NCI-H1048 (cell line): ENCODE measurements around the gene CLIC5.
A peak's percentile ranks its signal among the peaks of the same experiment; 100 is the strongest.

Experiments
- DNase-seq: peaks from one replicate; lab custom pipeline; 2025; lab: John Stamatoyannopoulos, UW

Gene CLIC5

DNA sequence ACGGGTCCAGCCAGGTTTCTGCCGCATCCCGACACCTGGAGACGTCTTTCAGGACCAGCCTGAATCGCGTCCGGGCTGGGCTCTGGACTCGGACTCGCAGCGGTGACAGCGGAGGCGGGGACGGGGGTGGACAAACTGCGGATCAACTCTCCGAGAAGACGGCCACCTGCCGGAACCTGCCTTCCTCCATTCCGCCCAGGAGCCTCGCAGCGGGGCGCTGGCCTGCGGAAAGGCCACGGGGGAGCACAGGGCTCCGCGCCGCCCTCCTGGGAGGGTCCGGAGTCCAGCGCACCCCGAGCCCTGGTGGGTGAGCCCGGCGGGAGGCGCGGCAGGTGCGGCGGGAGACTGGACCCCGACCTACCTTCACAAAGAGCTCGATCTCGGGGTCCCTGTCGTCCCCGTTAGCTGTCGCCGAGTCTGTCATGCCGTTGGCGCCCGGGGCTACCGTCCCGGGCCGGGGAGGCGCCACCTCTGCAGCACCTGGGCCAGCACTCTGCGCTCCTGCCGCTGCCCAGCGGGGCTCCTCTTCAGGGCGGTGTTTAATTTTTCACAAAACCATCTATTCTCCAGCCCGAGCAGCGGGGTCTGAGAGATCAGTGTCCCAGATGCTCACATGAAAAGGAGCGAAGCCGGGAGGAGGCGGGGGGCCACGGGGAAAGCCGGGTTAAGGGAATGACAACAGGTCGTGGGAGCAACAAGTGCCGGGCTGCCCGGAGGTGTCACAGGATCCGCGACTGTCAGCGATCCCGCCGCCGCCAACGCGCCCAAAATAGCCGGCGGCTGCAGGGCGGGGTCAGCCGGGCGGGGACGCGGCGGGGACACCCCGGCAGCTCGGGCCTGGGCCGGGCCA, at the start of gene CLIC5:
Gene CLIC5, minus strand, starts transcription at position 742 of the 850 bp plus-strand sequence. Its CDS starts 318 bp downstream, at position 424.
- DNase-seq, result no peak

DNA sequence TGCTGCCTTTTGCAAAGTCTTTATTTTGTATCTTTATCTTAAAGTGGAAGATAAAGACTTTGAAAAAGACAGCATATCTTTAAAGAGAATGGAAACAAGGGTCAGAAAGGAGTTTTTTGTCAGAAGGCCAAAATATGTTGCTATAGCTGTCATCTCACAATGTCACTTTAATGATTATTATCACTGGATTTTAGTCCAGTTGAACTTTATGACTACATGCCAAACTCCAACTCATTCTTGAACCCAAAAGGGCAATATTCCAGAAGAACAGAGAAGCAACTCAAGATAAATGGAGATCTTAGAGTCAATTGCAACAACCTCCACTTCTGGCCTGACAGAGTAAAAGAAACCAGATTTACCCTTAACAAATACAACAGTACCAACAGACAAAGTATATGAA, 47.3 kb upstream of the CLIC5 start:
- DNase-seq, result no peak

DNA sequence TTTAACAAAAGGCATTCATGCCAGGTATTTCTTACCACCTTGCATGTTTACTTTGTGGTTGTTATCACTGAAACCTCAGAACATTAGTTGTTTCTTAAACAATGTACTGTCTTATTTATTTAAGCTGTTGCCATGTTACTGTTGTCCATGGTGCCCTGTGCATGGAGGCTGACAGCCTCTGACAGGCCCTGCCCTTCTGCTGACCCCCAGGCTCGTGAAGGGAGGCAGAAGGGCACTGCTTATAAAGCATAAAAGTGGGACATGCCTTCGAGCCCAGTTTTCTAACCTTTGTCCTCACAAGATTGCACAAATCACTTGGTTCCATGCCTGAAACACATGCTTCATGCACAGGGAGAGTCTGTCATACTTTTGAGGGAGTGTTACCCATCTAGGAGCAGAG, 46.7 kb upstream of the CLIC5 start:
- DNase-seq, result no peak

DNA sequence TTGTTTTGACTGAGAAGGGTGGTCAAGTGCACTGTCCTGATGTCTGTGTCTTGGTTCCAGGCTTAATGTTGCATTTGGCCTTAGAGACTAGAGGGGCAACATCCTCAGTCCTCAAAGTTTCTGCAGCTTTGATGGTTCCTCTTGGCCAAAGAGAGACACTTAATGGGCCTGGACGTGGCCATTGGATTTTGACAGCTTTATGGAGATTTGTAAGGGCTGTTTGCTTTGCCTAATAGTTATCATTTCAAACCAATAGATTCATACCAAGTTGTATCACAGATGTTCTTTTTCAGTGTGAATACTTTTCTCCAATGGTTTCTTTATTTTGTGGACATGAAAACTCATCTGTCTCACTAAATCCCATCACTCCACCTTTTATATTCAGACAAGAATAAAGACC, 45.8 kb upstream of the CLIC5 start:
- no peak for DNase-seq

DNA sequence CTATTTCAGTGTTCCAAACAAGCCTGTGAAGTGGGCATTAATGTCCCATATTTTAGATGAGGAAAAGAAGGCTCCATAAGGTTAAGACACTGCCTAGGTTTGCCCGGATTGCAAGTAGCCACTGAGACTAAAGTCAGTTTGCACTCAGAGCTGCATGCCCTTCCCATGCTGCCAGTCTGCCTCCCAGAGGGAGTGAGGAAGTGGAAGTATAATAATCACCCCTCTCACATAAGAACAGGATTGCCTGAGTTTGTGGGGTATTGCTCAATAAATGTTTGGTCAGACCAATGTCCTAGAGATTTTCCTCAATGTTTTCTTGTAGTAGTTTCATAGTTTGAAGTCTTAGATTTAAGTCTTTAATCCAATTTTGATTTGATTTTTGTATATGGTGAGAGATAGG, 43.9 kb upstream of the CLIC5 start:
- DNase-seq, result no peak

DNA sequence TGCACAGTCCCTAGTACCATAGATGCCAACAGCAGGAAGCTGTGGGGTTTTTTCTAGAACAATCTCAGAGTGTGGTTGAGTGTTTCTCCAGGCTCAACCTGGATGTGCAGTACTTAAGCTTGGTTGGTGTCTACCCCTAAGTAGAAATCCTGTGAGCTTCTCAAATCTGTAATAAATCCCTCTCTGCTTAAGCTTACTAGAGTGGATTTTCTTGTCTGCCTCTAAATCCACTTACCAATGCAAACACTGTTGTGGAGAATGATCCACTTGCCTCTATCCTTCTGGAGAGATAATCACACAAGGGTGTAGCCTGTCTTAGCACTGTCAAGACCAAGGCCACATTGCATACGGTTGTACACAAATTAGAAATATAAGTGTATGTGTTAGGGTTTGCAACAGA, 43.3 kb upstream of the CLIC5 start:
- DNase-seq, result no peak

DNA sequence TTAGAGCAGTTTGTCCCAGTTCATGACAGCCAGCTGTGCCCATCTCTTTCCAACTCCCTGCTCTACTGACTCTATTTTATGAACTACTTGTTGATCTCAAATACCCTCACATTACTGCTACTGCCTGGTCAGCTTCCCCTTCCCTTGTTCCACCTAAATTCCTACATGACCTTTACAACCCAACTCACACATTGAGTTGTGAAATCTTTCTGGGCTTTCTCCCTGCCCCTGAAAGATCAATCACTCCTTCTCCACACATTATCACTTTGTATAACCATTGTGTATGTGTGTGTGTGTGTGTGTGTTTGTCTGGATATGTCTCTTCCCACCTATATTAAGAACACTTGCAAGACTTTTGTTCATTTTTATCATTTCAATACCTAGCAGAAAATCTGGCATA, 42.1 kb upstream of the CLIC5 start:
- no peak for DNase-seq

DNA sequence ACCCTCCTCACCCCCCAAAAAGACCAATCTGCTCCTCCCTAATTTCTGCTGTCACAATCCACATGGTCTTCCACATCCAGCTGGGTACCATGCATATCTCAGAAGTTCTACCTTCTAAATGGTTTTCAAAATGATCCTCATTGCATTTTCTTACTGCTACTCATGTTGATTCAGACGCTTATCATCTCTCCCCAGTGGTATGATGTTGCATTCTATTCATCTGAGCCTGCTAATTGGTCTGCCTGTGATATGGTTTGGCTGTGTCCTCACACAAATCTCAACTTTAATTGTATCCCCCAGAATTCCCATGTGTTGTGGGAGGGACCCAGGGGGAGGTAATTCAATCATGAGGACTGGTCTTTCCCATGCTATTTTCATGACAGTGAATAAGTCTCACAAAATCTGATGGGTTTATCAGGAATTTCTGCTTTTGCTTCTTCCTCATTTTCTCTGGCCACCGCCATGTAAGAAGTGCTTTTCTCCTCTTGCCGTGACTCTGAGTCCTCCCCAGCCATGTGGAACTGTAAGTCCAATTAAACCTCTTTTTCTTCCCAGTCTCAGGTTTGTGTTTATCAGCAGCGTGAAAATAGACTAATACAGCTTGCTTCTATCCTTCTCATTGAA, 41.4 kb upstream of the CLIC5 start:
- no peak for DNase-seq

DNA sequence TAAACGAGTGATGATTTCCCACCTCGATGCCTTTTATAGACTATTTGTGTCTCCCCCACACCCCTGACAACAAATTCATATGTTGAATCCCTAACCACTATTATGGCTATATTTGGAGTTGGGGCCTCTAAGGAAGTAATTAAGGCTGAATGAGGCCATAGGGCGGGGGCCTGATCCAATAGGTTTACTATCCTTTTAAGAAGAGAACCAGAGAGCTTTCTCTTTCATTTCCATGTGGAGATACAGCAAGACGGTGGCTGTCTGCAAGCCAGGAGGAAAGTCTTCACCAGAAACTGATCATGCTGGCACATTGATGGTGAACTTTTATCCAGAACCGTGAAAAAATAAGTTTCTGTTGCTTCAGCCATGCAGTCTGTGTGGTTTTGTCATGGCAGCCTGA, 38.9 kb upstream of the CLIC5 start:
- no peak for DNase-seq

DNA sequence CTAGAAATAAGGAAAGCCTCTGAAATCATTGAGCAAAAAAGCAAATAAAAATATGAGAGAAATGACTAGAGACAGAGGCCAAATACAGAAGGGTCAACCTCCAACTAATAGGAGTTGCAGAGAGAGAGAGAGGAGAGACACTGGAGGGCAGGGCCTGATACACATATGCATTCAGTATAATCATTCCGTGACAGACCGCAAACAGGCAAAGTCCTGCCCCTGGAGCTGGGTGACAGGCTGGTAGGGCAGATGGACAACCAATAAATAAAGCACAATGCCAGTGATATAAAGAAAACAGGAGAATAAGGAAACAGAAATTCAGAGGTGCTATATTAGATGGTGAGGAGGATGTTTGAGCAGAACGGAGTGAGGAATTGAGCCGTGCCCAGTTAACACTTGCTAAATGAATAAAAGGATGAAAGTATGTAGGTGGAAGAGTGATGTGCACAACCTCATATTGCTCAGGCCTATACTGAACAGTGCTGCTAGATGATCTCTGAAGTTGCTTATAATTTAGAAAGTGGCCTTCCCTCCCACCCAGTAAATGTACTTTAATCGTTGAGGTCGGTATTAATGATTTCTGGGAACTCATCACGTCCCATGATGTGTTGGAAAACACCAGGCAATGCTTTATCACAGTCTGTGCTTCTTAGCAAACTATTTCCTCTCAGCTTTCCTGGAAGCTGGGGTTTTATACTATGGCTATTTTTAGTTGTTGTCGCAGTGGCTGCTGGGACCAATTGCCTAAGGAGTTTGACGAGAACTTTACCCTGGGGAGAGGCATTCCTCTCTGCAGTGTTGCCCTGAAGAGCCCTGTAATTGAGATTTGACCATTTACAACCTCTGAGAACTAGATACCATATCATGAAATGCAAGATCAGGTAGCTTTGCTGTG, 37.6 kb upstream of the CLIC5 start:
- no peak for DNase-seq

DNA sequence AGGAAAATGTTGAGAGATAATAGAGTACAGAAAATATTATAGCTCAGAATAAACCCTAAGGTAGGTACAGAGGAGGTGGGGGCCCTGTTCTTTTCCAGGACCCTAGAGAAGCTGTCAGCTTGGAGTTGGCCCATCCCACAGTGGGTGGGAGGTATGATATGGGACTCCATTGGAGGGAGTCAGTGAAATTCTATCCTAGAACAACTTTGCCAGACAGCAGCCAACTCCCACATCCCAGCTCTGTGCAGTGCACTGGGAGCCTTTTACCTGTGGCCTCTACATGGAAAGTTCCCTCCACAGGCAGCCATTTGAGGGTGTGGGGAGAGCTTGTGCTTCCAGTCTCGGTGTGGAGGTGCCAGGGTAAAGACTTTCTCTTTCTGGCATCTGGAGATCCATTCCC, 36.8 kb upstream of the CLIC5 start:
- DNase-seq, result no peak

DNA sequence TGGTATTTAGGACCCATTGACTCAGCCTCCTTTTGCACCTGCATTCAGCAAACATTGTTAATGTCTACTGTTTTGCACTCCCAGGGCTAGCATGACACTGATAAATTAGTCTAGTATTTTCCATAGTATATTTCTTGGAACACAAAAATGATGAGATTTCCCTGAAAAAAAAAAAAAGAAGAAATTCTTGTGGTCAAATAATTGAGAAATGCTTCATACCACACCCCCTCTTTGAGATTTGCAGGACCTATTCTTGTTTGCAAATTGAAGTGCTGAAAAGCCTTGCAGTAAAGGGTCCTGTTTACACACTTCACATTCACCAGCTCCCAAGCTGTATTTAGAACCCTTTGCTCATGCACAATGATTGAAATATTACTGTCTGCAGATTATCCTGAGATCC, 36.3 kb upstream of the CLIC5 start:
- DNase-seq, result no peak

DNA sequence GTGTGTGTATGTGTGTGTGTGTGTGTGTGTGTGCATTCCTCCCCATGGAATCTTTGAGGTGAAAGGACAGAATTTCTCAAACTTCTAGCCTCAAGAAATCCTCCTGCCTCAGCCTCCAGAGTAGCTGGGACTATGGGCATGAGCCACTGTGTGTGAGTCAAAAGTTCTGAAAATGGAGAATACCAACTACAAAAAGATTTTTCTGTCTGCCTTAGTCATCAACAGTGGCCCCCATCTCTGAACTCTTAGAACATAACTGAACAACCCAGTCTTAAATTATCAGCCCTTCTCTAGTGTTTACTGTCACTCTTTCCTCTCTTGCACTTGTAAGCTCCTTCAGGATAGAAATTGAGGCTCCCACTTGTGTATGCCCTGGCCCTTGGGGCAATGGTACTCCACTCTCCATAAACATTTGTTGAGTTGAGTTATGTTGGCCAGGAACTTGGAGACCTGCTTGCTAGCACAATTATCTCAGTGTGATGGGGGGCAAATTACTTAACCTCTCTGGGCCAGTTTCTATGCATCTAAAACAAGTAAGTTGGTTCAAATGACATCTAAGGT, 35.3 kb upstream of the CLIC5 start:
- DNase-seq, result no peak

DNA sequence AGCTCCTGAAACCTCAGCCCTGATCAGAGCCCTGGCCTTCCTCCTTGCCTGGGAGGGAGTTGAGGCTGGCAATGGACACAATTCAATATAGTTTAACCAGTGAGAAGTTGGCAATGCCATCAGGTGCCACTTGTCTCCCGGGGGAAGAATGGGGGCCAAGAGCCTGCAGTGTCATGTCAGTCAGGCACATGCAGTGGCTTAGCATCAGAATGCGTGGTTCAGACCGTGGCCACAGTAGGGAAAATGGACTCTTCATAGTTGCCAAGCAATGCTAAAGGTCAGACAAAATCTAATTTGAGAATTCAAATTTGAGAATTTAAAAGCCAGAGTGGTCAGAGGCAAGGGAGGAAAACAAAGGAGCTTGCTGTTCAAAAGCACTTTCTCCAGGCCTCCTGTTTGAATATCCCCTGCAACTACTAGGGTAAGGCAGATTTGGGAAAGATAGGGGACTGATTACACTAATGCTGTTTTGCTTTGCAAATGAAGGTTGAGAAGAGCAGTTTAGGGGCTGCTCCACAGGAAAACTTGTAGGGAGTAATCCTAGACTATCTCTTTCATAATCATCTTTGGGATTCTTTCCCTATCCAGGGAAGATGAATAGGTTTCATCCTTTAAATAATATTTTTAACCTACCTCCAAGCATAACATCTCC, 33.1 kb upstream of the CLIC5 start:
- DNase-seq, result peak; percentile 60

DNA sequence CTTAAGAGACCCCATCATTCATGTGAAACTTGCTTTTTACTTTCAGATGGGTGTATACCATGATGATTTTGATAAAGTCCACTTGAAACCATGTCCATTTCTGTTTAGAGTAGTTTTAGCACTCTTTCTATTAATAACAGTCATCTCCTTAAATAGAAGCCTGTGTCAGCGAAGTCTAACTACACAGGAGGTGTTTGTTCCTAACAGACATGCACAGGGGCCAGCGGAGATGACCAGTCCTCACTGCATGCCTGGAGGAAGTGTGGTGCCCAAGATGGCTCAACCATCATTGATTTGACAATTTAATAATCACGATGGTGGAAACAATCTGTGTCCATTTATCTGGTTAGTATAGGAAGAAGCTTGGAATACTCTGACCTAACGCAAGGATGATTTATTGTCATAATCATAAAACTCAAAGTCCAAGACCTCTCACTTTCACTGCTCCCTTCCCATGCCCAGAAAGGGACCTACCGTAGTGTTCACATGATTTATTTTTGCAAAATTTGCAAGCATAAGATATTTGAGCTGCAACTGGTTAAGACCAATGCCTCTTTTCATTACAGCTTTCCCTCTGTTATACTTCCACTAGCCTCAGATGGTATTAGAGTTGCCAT, 31.0 kb upstream of the CLIC5 start:
- DNase-seq, result no peak

DNA sequence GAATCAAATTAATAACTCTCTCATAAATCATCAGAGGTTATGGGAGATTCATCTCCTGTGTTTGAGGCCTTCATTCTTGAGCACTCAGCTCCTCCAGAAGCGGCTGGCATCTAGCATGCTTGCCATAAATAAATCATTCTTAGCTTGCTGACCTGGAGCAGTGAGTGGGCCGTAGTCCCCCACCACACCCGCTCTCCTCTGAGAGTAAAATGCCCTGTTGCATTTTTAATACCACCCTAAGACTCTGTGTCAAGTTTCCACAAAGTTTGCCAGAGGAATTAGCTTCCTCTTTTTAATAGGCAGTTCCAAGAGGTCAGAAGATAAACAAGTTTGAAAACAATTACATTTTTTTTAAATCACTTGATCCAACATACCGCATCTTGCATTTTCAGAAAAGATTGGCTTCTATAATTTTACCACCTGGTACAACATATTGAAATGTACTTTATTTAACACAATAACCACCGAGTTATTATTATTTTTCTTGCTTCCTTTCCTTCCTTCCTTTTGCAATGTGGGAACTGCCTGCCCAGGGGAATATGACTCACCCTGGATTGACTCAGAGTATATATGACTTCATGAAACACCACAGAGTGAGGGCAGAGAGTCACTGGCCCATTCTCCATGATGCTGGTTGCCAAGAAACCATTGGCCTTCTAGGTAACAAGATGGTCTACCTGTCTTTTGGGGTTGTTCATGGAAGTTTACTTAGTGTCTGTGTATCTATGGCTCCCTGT, 29.4 kb upstream of the CLIC5 start:
- DNase-seq, result no peak

DNA sequence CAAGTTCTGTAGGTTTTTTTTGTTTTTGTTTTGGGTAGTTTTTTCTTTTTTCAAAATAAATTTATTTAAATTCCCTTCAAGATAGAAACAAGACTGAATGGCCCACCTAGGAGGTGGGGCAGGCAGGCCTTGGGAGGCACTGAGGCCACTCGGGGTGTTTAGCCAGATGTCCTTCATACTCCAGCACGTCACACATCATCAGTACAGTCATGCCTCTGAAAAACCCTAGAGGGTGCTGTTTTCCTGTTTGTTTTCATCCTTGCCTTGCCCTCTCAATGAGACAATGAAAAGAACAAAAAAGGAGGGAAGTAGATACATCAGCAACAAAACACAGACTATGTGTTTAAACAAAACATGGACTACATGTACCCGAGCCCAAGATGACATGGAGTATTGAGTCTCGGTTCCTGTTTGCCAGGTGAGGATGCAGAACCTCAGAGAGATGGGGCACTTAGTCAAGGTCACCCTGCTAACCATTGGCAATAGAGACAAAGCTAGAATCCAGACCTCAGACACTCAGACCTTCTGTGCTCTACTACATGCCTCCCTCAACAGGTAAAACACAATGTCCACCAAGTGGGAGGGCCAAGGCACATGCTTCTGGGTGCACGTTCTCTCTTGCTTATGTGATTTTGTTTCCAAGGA, 26.8 kb upstream of the CLIC5 start:
- DNase-seq, result no peak

DNA sequence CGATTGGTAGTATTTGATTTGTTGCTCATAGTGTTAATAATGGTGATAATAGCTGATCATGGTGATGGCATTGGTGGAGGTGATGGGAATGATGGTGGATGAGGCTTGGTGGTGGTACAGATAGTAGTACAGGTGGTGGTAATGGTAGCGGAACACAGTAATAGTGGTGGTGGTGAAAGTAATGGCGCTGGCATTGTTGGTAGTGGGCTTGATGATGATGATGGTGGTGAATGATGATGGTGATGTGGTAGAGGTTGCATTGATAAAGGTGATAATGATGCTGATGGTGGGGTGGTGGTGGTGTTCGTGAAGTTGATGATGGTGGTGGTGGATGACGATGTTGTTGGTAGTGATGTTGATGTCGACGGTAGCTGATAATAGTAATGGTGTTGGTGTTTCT, 24.6 kb upstream of the CLIC5 start:
- DNase-seq, result no peak

DNA sequence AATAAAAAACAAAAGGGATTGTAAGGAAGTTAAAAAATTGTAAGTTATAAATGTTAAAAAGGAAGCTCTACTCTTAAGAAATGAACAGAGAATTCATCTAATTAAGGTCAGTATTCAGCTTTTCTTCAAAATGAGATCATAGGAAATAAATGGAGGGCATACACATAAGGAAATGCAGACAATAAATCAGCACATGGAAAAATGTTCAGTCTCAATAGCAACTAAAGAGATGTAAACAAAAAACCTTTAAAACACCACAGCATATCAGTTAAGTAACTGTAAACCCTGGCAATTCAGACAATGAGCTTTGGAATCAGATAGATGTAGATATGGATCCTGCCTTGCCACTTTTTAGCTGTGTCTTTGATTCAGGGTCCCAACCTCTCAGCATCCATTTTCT, 24.0 kb upstream of the CLIC5 start:
- no peak for DNase-seq

DNA sequence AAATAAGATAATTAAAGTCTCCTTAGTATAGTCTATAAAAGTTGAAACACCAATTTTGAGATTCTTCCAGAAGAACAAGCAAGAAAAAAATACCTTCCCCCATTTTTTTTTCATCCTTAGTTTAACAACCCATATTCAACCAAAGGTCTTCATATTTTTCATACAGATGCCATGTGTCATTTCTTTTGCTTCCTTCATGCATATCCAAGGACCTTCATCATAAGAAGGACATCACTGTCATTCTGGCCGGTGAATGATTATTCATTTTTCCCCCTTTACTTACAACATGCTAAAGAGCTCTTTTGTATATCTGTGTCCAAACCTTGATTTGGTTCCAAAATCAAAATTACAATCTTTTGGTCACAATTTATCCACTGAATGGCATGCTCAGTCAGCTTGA, 21.3 kb upstream of the CLIC5 start:
- no peak for DNase-seq
